ENCODE measurements around the gene BTNL3. TPM values are rescaled to one million over a fixed set of nuclear protein-coding genes. Genes with fewer than 3 reads are reported as not detected.
"Not testable (repeated sequence)": the region's sequence is repeated elsewhere in the genome, so short reads cannot be mapped to it uniquely, and the experiment has no call there.

BTNL3 gene
- total RNA-seq: not detected

GRCh38 chr5:180988592-180988991 lies at the start of gene BTNL3:
Gene BTNL3, plus strand, starts transcription at chr5:180988846. Its CDS starts 183 bp downstream, at chr5:180989029.
- no peak for DNase-seq (ENCODE audit: low spot score)

- DNase-seq (ENCODE audit: low spot score): no peak
Measured at GRCh38 chr5:180950291-180950949, 38.2 kb upstream of the BTNL3 start.

- no peak for DNase-seq (ENCODE audit: low spot score)
Measured at GRCh38 chr5:180959661-180960060, 29.0 kb upstream of the BTNL3 start.

- DNase-seq (ENCODE audit: low spot score): no peak
Measured at GRCh38 chr5:180960209-180960608, 28.4 kb upstream of the BTNL3 start.

GRCh38 chr5:180969406-180969805 lies 19.2 kb upstream of the BTNL3 start:
- DNase-seq (ENCODE audit: low spot score): no peak

GRCh38 chr5:180970336-180970735 lies 18.3 kb upstream of the BTNL3 start:
- no peak for DNase-seq (ENCODE audit: low spot score)

- no peak for DNase-seq (ENCODE audit: low spot score)
Measured at GRCh38 chr5:180970875-180971274, 17.8 kb upstream of the BTNL3 start.

GRCh38 chr5:180974612-180975315 lies 13.9 kb upstream of the BTNL3 start:
- DNase-seq (ENCODE audit: low spot score): no peak

GRCh38 chr5:180975338-180975737 lies 13.3 kb upstream of the BTNL3 start:
- DNase-seq (ENCODE audit: low spot score): no peak

- DNase-seq (ENCODE audit: low spot score): no peak
Measured at GRCh38 chr5:180976518-180976917, 12.1 kb upstream of the BTNL3 start.

- no peak for DNase-seq (ENCODE audit: low spot score)
Measured at GRCh38 chr5:180977852-180978251, 10.8 kb upstream of the BTNL3 start.

- no peak for DNase-seq (ENCODE audit: low spot score)
Measured at GRCh38 chr5:180982008-180982741, 6.5 kb upstream of the BTNL3 start.

- DNase-seq (ENCODE audit: low spot score): no peak
Measured at GRCh38 chr5:180988016-180988415, 630 bp upstream of the BTNL3 start.

GRCh38 chr5:180990086-180990881 lies 1.6 kb downstream of the BTNL3 start:
- no peak for DNase-seq (ENCODE audit: low spot score)

GRCh38 chr5:180990882-180991242 lies 2.2 kb downstream of the BTNL3 start:
- DNase-seq (ENCODE audit: low spot score): no peak

- no peak for DNase-seq (ENCODE audit: low spot score)
Measured at GRCh38 chr5:181001947-181002346, 13.3 kb downstream of the BTNL3 start.

GRCh38 chr5:181005791-181006190 lies 17.1 kb downstream of the BTNL3 start:
- DNase-seq (ENCODE audit: low spot score): no peak

- DNase-seq (ENCODE audit: low spot score): no peak
Measured at GRCh38 chr5:181008136-181008535, 19.5 kb downstream of the BTNL3 start.

GRCh38 chr5:181010018-181010417 lies 21.4 kb downstream of the BTNL3 start:
- not testable (repeated sequence) for DNase-seq (ENCODE audit: low spot score)

- DNase-seq (ENCODE audit: low spot score): not testable (repeated sequence)
Measured at GRCh38 chr5:181014654-181015053, 26.0 kb downstream of the BTNL3 start.

GRCh38 chr5:181017448-181017847 lies 28.8 kb downstream of the BTNL3 start:
- not testable (repeated sequence) for DNase-seq (ENCODE audit: low spot score)

- DNase-seq (ENCODE audit: low spot score): no peak
Measured at GRCh38 chr5:181020688-181021087, 32.0 kb downstream of the BTNL3 start.

Data from ureter (tissue), 1 donor.